NT2/D1 (cell line): ENCODE results near the gene UIMC1.

Experiments used
- SUZ12 ChIP-seq: IDR thresholded peaks from 2 replicates; pipeline ENCODE4 v1.6.1; 2011; ENCODE audit not compliant: insufficient read length, insufficient read depth; ENCODE audit errors: extremely low read depth
- YY1 ChIP-seq: IDR thresholded peaks from 2 replicates; pipeline ENCODE4 v1.6.1; 2011; ENCODE audit not compliant: insufficient read length, insufficient read depth
- ZNF274 ChIP-seq: IDR thresholded peaks from 2 replicates; pipeline ENCODE4 v1.6.1; 2011; ENCODE audit warnings: mild to moderate bottlenecking, low read depth, low read length

DNA sequence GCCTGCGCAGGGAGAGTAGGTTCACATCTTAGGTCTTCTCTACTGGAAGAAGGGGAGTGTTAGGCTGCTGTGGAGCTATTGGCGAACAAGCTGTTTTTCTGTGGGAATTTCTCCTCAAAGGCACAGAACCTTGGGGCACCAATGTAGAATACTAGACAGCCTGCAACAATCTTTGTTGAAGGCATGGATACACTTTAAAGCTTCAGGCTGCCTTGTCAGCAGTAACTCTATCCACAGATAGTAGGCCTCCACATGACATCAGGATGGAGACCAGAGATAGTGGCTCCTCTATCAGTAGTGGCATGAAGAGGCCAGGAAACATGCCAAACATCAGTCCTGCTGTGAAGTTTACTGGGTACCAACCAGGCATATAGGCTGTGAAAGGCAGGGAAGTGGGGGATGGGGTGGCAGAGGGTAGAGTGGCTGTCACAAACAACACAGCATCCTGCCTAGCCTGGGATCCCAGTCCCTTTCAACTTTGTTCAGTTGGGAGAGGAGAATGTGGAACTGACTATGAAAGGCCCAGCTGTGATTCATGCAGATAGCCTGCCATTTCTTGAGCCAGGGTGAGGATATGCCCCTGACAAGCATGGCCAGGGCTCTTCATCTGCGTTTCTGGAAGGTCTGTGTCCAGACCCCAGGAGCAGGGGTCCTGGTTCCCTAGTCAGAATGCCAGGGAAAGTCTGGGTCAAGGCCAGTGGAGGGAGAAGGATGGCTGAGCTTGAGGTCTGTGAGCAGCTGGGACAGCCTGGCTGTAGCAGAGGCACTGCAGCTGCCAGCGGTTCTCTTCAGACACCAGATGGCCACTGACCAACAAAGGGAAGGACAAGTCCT, 106.4 kb downstream of the UIMC1 start:
- TF ChIP-seq YY1 (no peak), ZNF274 (no peak), SUZ12 (no peak)
